ENCODE data around the gene CHD2.

CHD2 gene

GRCh38 chr15:92938387-92938786 lies 38.3 kb downstream of the CHD2 start:
- no peak overlapping the region for H3K4me3 ChIP-seq (ENCODE audit: low read depth, low read length)
- no peak for DNase-seq
- no peaks in the 10 kb centered on the region for H3K27me3 ChIP-seq (ENCODE audit: insufficient read depth, low read depth, severe bottlenecking)
- H3K27ac ChIP-seq: no peak overlapping the region
- H3K36me3 ChIP-seq: peaks cover 95% of the 10 kb centered on the region
- no peaks in the 10 kb centered on the region for H3K9me3 ChIP-seq (ENCODE audit: severe bottlenecking)
- TF ChIP-seq, protein P1, sequence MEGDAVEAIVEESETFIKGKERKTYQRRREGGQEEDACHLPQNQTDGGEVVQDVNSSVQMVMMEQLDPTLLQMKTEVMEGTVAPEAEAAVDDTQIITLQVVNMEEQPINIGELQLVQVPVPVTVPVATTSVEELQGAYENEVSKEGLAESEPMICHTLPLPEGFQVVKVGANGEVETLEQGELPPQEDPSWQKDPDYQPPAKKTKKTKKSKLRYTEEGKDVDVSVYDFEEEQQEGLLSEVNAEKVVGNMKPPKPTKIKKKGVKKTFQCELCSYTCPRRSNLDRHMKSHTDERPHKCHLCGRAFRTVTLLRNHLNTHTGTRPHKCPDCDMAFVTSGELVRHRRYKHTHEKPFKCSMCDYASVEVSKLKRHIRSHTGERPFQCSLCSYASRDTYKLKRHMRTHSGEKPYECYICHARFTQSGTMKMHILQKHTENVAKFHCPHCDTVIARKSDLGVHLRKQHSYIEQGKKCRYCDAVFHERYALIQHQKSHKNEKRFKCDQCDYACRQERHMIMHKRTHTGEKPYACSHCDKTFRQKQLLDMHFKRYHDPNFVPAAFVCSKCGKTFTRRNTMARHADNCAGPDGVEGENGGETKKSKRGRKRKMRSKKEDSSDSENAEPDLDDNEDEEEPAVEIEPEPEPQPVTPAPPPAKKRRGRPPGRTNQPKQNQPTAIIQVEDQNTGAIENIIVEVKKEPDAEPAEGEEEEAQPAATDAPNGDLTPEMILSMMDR (IDR thresholded peaks at IDR 0.05; ENCODE audit: low read depth, low read length): no peak

GRCh38 chr15:92941668-92942067 lies 41.5 kb downstream of the CHD2 start:
- H3K36me3 ChIP-seq: peaks cover 97% of the 10 kb centered on the region
- no peak overlapping the region for H3K27ac ChIP-seq
- H3K27me3 ChIP-seq (ENCODE audit: insufficient read depth, low read depth, severe bottlenecking): no peaks in the 10 kb centered on the region
- H3K4me3 ChIP-seq (ENCODE audit: low read depth, low read length): no peak overlapping the region
- DNase-seq: no peak
- TF ChIP-seq, protein P1 (IDR thresholded peaks at IDR 0.05; ENCODE audit: low read depth, low read length): no peak
- no peaks in the 10 kb centered on the region for H3K9me3 ChIP-seq (ENCODE audit: severe bottlenecking)

DNA sequence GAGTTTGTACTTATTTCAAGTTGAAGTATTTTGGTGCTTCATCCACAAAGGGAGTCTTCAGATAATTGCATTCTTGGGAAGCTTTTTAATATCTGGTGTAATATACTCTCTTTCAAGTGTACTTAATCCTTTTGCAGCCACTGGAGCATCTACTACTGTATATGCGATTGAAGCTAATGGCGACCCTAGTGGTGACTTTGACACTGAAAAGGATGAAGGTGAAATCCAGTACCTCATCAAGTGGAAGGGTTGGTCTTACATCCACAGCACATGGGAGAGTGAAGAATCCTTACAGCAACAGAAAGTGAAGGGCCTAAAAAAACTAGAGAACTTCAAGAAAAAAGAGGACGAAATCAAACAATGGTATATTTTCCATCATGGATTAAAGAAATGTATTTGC lies 42.6 kb downstream of the CHD2 start:
- no peaks in the 10 kb centered on the region for H3K9me3 ChIP-seq (ENCODE audit: severe bottlenecking)
- no peak for DNase-seq
- H3K27ac ChIP-seq: no peak overlapping the region
- peaks cover 97% of the 10 kb centered on the region for H3K36me3 ChIP-seq
- H3K4me3 ChIP-seq (ENCODE audit: low read depth, low read length): no peak overlapping the region
- no peaks in the 10 kb centered on the region for H3K27me3 ChIP-seq (ENCODE audit: insufficient read depth, low read depth, severe bottlenecking)
- TF ChIP-seq, protein P1 (IDR thresholded peaks at IDR 0.05; ENCODE audit: low read depth, low read length): no peak

GRCh38 chr15:92943581-92943980 lies 43.5 kb downstream of the CHD2 start:
- Histone ChIP-seq H3K27ac (no peak overlapping the region), H3K9me3 (ENCODE audit: severe bottlenecking) (peaks cover 3% of the 10 kb centered on the region), H3K36me3 (peaks cover 97% of the 10 kb centered on the region), H3K4me3 (ENCODE audit: low read depth, low read length) (no peak overlapping the region), H3K27me3 (ENCODE audit: insufficient read depth, low read depth, severe bottlenecking) (no peaks in the 10 kb centered on the region)
- TF ChIP-seq, protein P1 (IDR thresholded peaks at IDR 0.05; ENCODE audit: low read depth, low read length): no peak
- no peak for DNase-seq

DNA sequence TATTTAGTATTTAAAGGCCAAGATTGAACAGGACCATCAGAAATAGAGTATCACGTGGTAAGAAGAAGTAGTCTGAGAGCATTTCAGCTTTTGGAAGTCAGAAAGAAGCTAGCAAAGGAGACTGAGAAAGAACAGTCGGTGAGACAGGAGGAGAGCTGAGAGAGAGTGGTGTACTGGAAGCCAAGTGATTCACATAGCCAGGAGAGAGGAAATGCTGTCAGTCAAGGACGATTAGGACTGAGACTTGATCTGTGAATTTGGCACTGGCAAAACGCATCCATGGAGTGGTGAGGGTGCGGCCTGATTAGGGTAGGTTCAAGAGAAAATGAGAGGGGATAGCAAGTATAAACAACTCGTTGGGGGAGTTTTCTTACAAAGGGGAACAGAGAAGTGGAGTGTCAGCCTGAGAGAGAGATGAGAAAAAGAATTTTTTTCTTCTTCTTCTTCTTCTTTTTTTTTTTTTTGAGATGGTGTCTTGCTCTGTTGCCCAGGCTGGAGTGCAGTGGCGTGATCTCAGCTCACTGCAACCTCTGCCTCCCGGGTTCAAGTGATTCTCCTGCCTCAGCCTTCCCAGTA lies 44.9 kb downstream of the CHD2 start:
- Histone ChIP-seq H3K9me3 (ENCODE audit: severe bottlenecking) (peaks cover 15% of the 10 kb centered on the region), H3K27ac (no peak overlapping the region), H3K36me3 (peaks cover 97% of the 10 kb centered on the region), H3K27me3 (ENCODE audit: insufficient read depth, low read depth, severe bottlenecking) (no peaks in the 10 kb centered on the region), H3K4me3 (ENCODE audit: low read depth, low read length) (no peak overlapping the region)
- no peak for DNase-seq
- TF ChIP-seq, protein P1 (IDR thresholded peaks at IDR 0.05; ENCODE audit: low read depth, low read length): no peak

Measured in WERI-Rb-1 (cell line).